ENCODE data around the gene ARHGEF9. TPM values are rescaled to one million over a fixed set of nuclear protein-coding genes. Genes with fewer than 3 reads are reported as not detected.

ARHGEF9 gene
- polyA plus RNA-seq, 1 donor (not counting 4 experiments of a cell fraction or from before 2014, with no cell fraction given): 16.0 TPM

GRCh38 chrX:63743596-63743995 is 41.4 kb downstream of the ARHGEF9 start:
- dilution Hi-C loops (cut with MboI; ENCODE audit: extremely low pct_ligation_motif_present, low sequenced_read_pairs): no loop called here
- H3K4me1 ChIP-seq (ENCODE audit: control insufficient read depth, extremely low read depth, insufficient read depth, low read length): peaks cover 9% of the 10 kb centered on the region
- H3K4me3 ChIP-seq (ENCODE audit: control insufficient read depth in 2 of 3, extremely low read depth in 1 of 3, insufficient read depth in 2 of 3, low read depth in 1 of 3, low read length in 3 of 3): no peak overlapping the region
- H3K4me2 ChIP-seq (ENCODE audit: control insufficient read depth, extremely low read depth, insufficient read depth, low read depth, low read length): no peak overlapping the region
- TF ChIP-seq EZH2 (IDR thresholded peaks at IDR 0.05; ENCODE audit: low read length) (no peak), CTCF (optimal IDR thresholded peaks at IDR 0.05 in 1 of 3, IDR thresholded peaks at IDR 0.05 in 1 of 3, conservative IDR thresholded peaks at IDR 0.05 in 1 of 3; ENCODE audit: extremely low read depth in 1 of 3, insufficient read depth in 2 of 3, low read length in 3 of 3) (no peak)
- no peaks in the 10 kb centered on the region for H3K9me3 ChIP-seq (ENCODE audit: control insufficient read depth, low read depth, low read length)
- DNase-seq (ENCODE audit: low read depth, low spot score) (no peak), FAIRE-seq (no peak)
- no peak overlapping the region for H3K9ac ChIP-seq (ENCODE audit: control insufficient read depth, extremely low read depth, insufficient read depth, low read length)
- H3K27ac ChIP-seq (ENCODE audit: control insufficient read depth, insufficient read depth, low read length): no peak overlapping the region
- H4K20me1 ChIP-seq (ENCODE audit: control insufficient read depth, extremely low read depth, insufficient read depth, low read length): no peaks in the 10 kb centered on the region
- H2AFZ ChIP-seq (ENCODE audit: control insufficient read depth, low read length): no peak overlapping the region
- no peaks in the 10 kb centered on the region for H3K9me1 ChIP-seq (ENCODE audit: control insufficient read depth, extremely low read depth, insufficient read depth, low read length)
- peaks cover 1% of the 10 kb centered on the region for H3K79me2 ChIP-seq (ENCODE audit: control insufficient read depth, insufficient read depth, low read length)
- no peaks in the 10 kb centered on the region for H3K36me3 ChIP-seq (ENCODE audit: control insufficient read depth in 2 of 2, extremely low read depth in 1 of 2, insufficient read depth in 2 of 2, low read length in 2 of 2)
- H3K27me3 ChIP-seq (ENCODE audit: control insufficient read depth, extremely low read depth, insufficient read depth, low read length): no peaks in the 10 kb centered on the region

DNA sequence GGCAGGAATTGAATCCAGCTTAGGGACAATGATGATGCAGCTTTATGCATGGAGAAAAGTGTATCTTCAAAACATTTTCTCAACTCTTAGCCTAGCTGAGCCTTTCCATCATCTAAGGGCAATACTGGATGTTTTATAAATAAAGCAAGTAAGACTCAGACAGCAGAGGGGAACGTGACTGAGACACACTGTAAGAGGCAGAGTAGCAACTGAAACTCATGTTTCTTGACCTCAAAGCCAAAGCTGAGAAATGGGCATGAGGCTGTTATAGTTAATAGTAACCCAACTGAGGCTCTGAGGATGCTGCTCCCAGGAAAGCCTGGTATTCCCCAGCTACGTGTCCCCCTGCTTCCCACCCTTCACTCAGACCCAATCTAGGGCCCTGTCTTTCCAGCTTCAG is 44.6 kb downstream of the ARHGEF9 start:
- FAIRE-seq (no peak), DNase-seq (ENCODE audit: low read depth, low spot score) (no peak)
- no peaks in the 10 kb centered on the region for H3K9me3 ChIP-seq (ENCODE audit: control insufficient read depth, low read depth, low read length)
- H3K9me1 ChIP-seq (ENCODE audit: control insufficient read depth, extremely low read depth, insufficient read depth, low read length): no peaks in the 10 kb centered on the region
- no peaks in the 10 kb centered on the region for H3K27me3 ChIP-seq (ENCODE audit: control insufficient read depth, extremely low read depth, insufficient read depth, low read length)
- no peaks in the 10 kb centered on the region for H3K36me3 ChIP-seq (ENCODE audit: control insufficient read depth in 2 of 2, extremely low read depth in 1 of 2, insufficient read depth in 2 of 2, low read length in 2 of 2)
- no peaks in the 10 kb centered on the region for H3K79me2 ChIP-seq (ENCODE audit: control insufficient read depth, insufficient read depth, low read length)
- dilution Hi-C loops (cut with MboI; ENCODE audit: extremely low pct_ligation_motif_present, low sequenced_read_pairs): no loop called here
- no peak overlapping the region for H3K4me2 ChIP-seq (ENCODE audit: control insufficient read depth, extremely low read depth, insufficient read depth, low read depth, low read length)
- H2AFZ ChIP-seq (ENCODE audit: control insufficient read depth, low read length): no peak overlapping the region
- no peaks in the 10 kb centered on the region for H4K20me1 ChIP-seq (ENCODE audit: control insufficient read depth, extremely low read depth, insufficient read depth, low read length)
- H3K4me3 ChIP-seq (ENCODE audit: control insufficient read depth in 2 of 3, extremely low read depth in 1 of 3, insufficient read depth in 2 of 3, low read depth in 1 of 3, low read length in 3 of 3): no peak overlapping the region
- no peak for TF ChIP-seq CTCF (optimal IDR thresholded peaks at IDR 0.05 in 1 of 3, IDR thresholded peaks at IDR 0.05 in 1 of 3, conservative IDR thresholded peaks at IDR 0.05 in 1 of 3; ENCODE audit: extremely low read depth in 1 of 3, insufficient read depth in 2 of 3, low read length in 3 of 3)
- TF ChIP-seq EZH2 (IDR thresholded peaks at IDR 0.05; ENCODE audit: low read length): no peak
- H3K9ac ChIP-seq (ENCODE audit: control insufficient read depth, extremely low read depth, insufficient read depth, low read length): no peak overlapping the region
- no peaks in the 10 kb centered on the region for H3K4me1 ChIP-seq (ENCODE audit: control insufficient read depth, extremely low read depth, insufficient read depth, low read length)
- no peak overlapping the region for H3K27ac ChIP-seq (ENCODE audit: control insufficient read depth, insufficient read depth, low read length)

Data from keratinocyte (primary cell).